ENCODE results near the gene TRAPPC3L.

DNA sequence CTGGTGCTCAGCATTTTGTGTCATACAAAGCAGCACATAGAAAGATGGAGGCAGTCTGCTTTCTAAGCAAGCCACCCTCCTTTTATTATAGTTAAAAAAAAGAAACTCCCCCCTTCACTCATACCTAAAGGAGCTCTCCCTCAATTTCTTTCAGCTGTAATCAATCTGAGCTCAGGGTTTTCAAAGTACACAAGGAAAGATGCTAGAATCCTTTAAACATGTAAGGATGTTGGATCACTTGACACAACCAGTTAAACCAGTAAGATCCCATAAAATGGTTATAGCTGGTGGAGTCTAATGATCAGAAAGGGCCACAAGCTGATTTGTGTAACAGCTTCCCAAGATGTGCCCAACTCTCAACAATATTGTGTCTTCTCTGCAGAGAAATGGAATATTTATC lies 8.0 kb upstream of the TRAPPC3L start, which contains the start of gene CALHM4:
- TF ChIP-seq, protein P1, sequence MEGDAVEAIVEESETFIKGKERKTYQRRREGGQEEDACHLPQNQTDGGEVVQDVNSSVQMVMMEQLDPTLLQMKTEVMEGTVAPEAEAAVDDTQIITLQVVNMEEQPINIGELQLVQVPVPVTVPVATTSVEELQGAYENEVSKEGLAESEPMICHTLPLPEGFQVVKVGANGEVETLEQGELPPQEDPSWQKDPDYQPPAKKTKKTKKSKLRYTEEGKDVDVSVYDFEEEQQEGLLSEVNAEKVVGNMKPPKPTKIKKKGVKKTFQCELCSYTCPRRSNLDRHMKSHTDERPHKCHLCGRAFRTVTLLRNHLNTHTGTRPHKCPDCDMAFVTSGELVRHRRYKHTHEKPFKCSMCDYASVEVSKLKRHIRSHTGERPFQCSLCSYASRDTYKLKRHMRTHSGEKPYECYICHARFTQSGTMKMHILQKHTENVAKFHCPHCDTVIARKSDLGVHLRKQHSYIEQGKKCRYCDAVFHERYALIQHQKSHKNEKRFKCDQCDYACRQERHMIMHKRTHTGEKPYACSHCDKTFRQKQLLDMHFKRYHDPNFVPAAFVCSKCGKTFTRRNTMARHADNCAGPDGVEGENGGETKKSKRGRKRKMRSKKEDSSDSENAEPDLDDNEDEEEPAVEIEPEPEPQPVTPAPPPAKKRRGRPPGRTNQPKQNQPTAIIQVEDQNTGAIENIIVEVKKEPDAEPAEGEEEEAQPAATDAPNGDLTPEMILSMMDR (IDR thresholded peaks at IDR 0.05; ENCODE audit: low read length) = no peak
- TF ChIP-seq EZH2 (optimal IDR thresholded peaks at IDR 0.05; ENCODE audit: low read depth, low read length) = no peak
